HepG2 (cell line): ENCODE measurements around the gene CCDC148. TPM values are rescaled to one million over a fixed set of nuclear protein-coding genes. Genes with fewer than 3 reads are reported as not detected.

Experiments
- KLF11 ChIP-seq: IDR thresholded peaks from 2 replicates; pipeline ENCODE4 v1.6.1; 2016; ENCODE audit warnings: missing compliant biosample characterization
- SRF ChIP-seq: IDR thresholded peaks from 2 replicates; pipeline ENCODE4 v1.6.1; 2011; ENCODE audit warnings: mild to moderate bottlenecking, low read depth, low read length, moderate library complexity
- ZFP41 ChIP-seq: sonication (generic); formaldehyde crosslinking; IDR thresholded peaks from 2 replicates; pipeline ENCODE4 v1.4.0; 2020; ENCODE audit warnings: mild to moderate bottlenecking, missing genetic modification reagents, borderline replicate concordance
- ZNF713 ChIP-seq: sonication (generic); formaldehyde crosslinking; IDR thresholded peaks from 2 replicates; pipeline ENCODE4 v1.4.0; 2020; ENCODE audit warnings: mild to moderate bottlenecking, missing genetic modification reagents
- ZSCAN25 ChIP-seq: sonication (generic); formaldehyde crosslinking; IDR thresholded peaks from 2 replicates; pipeline ENCODE4 v1.8.0; 2022; ENCODE audit warnings: mild to moderate bottlenecking, missing genetic modification reagents
- polyA plus RNA-seq, 8 experiments: library from polyadenylated mRNA; depleted of rRNA in 3 of 8; stranded (reverse) in 7 of 8; unstranded in 1 of 8; fragments of >200 nt; fragmentation: Illumina TruSeq in 4 of 8; extraction: Trizol in 4 of 8; gene quantifications; 2 replicates each; pipeline versions ENCODE4 v1.2.1 to v1.2.3, GENCODE V29; 2011 to 2016; ENCODE audit warnings: low read depth in 4 of 8, missing spikeins in 1 of 8, mixed read lengths in 1 of 8; ENCODE audit not compliant: insufficient read depth in 1 of 8
- total RNA-seq, 5 experiments: library from RNA; depleted of rRNA; stranded (reverse); fragments of >200 nt; fragmentation: Illumina TruSeq; extraction: Trizol; gene quantifications; 2 replicates each; pipeline ENCODE4 v1.2.3, GENCODE V29; 2016; ENCODE audit warnings: low read depth in 1 of 5
- TF ChIP-seq, protein P1 (sequence below): sonication (generic); formaldehyde crosslinking; IDR thresholded peaks from 2 replicates; pipeline ENCODE4 v1.8.1; 2023; ENCODE audit warnings: missing genetic modification reagents, inconsistent platforms, borderline replicate concordance
- TF ChIP-seq, protein P2 (sequence below): sonication (generic); formaldehyde crosslinking; IDR thresholded peaks from 2 replicates; pipeline ENCODE4 v1.4.0; 2020; ENCODE audit warnings: missing genetic modification reagents, borderline replicate concordance
- TF ChIP-seq, protein P3 (sequence below): sonication (generic); formaldehyde crosslinking; IDR thresholded peaks from 2 replicates; pipeline ENCODE4 v1.4.0; 2020; ENCODE audit warnings: missing genetic modification reagents, mild to moderate bottlenecking, borderline replicate concordance
- TF ChIP-seq, protein P4 (sequence below): sonication (generic); formaldehyde crosslinking; IDR thresholded peaks from 2 replicates; pipeline ENCODE4 v1.5.1; 2020; ENCODE audit warnings: missing genetic modification reagents, mild to moderate bottlenecking, borderline replicate concordance

Gene CCDC148
- total and polyA plus RNA-seq, 2 of the 13 experiments (the other 11 are each of a cell fraction or from before 2014, with no cell fraction given), result 0.30 to 0.49 TPM

DNA sequence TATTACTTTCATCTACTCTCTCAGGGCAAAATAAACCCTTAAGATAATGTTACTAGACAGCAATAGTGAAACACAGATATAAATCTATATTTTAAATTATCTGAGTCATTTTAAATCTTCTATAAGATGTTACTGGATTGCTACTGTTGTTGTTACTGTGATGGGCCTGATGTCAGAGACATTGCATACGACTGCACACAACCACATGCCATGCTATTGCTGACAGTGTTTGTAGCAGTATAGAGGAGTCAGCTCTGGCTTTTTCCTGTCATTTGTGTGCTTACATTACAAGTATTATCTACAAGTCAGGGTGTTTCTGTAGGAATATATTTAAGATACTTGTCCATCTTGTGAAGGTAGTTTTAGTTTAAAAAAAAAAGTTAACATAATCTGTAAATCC, 63.9 kb downstream of the CCDC148 start (continued):
- TF ChIP-seq, protein P1, sequence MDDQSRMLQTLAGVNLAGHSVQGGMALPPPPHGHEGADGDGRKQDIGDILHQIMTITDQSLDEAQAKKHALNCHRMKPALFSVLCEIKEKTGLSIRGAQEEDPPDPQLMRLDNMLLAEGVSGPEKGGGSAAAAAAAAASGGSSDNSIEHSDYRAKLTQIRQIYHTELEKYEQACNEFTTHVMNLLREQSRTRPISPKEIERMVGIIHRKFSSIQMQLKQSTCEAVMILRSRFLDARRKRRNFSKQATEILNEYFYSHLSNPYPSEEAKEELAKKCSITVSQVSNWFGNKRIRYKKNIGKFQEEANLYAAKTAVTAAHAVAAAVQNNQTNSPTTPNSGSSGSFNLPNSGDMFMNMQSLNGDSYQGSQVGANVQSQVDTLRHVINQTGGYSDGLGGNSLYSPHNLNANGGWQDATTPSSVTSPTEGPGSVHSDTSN, result no peak
- TF ChIP-seq, protein P2, sequence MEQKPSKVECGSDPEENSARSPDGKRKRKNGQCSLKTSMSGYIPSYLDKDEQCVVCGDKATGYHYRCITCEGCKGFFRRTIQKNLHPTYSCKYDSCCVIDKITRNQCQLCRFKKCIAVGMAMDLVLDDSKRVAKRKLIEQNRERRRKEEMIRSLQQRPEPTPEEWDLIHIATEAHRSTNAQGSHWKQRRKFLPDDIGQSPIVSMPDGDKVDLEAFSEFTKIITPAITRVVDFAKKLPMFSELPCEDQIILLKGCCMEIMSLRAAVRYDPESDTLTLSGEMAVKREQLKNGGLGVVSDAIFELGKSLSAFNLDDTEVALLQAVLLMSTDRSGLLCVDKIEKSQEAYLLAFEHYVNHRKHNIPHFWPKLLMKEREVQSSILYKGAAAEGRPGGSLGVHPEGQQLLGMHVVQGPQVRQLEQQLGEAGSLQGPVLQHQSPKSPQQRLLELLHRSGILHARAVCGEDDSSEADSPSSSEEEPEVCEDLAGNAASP (CRISPR knock-in tag), result no peak
- TF ChIP-seq ZFP41 (no peak), ZNF713 (no peak), ZSCAN25 (CRISPR knock-in tag) (no peak), KLF11 (CRISPR knock-in tag) (no peak), SRF (no peak)
- TF ChIP-seq, protein P3, sequence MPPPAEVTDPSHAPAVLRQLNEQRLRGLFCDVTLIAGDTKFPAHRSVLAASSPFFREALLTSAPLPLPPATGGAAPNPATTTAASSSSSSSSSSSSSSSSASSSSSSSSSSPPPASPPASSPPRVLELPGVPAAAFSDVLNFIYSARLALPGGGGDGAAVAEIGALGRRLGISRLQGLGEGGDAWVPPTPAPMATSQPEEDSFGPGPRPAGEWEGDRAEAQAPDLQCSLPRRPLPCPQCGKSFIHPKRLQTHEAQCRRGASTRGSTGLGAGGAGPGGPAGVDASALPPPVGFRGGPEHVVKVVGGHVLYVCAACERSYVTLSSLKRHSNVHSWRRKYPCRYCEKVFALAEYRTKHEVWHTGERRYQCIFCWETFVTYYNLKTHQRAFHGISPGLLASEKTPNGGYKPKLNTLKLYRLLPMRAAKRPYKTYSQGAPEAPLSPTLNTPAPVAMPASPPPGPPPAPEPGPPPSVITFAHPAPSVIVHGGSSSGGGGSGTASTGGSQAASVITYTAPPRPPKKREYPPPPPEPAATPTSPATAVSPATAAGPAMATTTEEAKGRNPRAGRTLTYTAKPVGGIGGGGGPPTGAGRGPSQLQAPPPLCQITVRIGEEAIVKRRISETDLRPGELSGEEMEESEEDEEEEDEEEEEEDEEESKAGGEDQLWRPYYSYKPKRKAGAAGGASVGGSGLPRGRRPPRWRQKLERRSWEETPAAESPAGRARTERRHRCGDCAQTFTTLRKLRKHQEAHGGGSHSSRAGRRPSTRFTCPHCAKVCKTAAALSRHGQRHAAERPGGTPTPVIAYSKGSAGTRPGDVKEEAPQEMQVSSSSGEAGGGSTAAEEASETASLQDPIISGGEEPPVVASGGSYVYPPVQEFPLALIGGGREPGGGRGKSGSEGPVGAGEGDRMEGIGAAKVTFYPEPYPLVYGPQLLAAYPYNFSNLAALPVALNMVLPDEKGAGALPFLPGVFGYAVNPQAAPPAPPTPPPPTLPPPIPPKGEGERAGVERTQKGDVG, result no peak
- TF ChIP-seq, protein P4, sequence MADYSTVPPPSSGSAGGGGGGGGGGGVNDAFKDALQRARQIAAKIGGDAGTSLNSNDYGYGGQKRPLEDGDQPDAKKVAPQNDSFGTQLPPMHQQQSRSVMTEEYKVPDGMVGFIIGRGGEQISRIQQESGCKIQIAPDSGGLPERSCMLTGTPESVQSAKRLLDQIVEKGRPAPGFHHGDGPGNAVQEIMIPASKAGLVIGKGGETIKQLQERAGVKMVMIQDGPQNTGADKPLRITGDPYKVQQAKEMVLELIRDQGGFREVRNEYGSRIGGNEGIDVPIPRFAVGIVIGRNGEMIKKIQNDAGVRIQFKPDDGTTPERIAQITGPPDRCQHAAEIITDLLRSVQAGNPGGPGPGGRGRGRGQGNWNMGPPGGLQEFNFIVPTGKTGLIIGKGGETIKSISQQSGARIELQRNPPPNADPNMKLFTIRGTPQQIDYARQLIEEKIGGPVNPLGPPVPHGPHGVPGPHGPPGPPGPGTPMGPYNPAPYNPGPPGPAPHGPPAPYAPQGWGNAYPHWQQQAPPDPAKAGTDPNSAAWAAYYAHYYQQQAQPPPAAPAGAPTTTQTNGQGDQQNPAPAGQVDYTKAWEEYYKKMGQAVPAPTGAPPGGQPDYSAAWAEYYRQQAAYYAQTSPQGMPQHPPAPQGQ (CRISPR knock-in tag), result no peak
